Measurements from ENCODE around the gene CARS2.

Gene CARS2

GRCh38 chr13:110630566-110631119 lies 75.3 kb downstream of the CARS2 start:
- Histone ChIP-seq H3K36me3 (ENCODE audit: control insufficient read depth, low read depth, low read length) (peaks cover 17% of the 10 kb centered on the region), H3K9ac (ENCODE audit: low read length) (no peak overlapping the region), H3K4me3 (ENCODE audit: low read length) (no peak overlapping the region), H3K9me3 (ENCODE audit: control insufficient read depth, low read depth, low read length) (no peaks in the 10 kb centered on the region), H3K27me3 (ENCODE audit: control insufficient read depth, insufficient read depth, low read length) (no peaks in the 10 kb centered on the region), H3K4me1 (ENCODE audit: control insufficient read depth, low read depth, low read length) (no peaks in the 10 kb centered on the region), H3K27ac (ENCODE audit: low read length) (no peak overlapping the region)

GRCh38 chr13:110629735-110630134 lies 76.2 kb downstream of the CARS2 start:
- Histone ChIP-seq H3K4me3 (ENCODE audit: low read length) (no peak overlapping the region), H3K9me3 (ENCODE audit: control insufficient read depth, low read depth, low read length) (no peaks in the 10 kb centered on the region), H3K36me3 (ENCODE audit: control insufficient read depth, low read depth, low read length) (peaks cover 12% of the 10 kb centered on the region), H3K27me3 (ENCODE audit: control insufficient read depth, insufficient read depth, low read length) (no peaks in the 10 kb centered on the region), H3K9ac (ENCODE audit: low read length) (no peak overlapping the region), H3K4me1 (ENCODE audit: control insufficient read depth, low read depth, low read length) (no peaks in the 10 kb centered on the region), H3K27ac (ENCODE audit: low read length) (no peak overlapping the region)

DNA sequence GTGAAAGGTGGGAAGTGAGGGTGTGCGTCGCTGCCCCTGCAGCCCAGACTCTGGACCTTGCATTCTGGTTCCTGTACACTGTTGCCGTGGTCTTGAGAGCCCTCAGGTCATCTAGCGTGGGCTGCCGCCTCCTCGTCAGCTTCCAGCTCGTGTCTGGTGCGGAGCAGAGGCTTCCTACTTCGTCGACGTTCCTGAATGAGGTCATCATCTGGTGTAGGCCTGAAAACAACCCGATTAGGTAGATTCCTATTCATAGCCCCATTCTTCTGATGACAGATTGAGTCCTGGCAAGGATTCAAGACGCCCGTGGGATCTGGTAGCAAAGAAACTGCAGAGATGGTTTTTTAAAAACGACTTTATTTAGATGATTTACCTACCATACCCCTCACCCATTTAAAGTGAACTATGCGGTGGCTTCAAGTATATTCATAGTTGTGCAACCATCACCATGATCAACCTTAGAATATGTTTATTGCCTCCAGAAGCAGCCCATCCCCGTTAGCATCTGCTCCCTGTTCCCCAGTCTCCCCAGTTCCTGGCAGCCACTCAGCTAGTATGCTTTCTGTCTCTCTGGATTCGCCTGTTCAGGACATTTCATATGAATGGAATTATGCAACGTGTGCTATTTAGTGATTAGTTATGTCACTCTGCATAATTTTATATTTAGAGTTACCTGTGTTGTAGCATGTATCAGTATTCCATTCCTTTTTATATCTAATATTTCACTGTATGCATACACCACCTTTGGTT lies 76.8 kb downstream of the CARS2 start:
- Histone ChIP-seq H3K4me3 (ENCODE audit: low read length) (no peak overlapping the region), H3K27me3 (ENCODE audit: control insufficient read depth, insufficient read depth, low read length) (no peaks in the 10 kb centered on the region), H3K36me3 (ENCODE audit: control insufficient read depth, low read depth, low read length) (peaks cover 11% of the 10 kb centered on the region), H3K9ac (ENCODE audit: low read length) (no peak overlapping the region), H3K9me3 (ENCODE audit: control insufficient read depth, low read depth, low read length) (no peaks in the 10 kb centered on the region), H3K27ac (ENCODE audit: low read length) (no peak overlapping the region), H3K4me1 (ENCODE audit: control insufficient read depth, low read depth, low read length) (no peaks in the 10 kb centered on the region)

DNA sequence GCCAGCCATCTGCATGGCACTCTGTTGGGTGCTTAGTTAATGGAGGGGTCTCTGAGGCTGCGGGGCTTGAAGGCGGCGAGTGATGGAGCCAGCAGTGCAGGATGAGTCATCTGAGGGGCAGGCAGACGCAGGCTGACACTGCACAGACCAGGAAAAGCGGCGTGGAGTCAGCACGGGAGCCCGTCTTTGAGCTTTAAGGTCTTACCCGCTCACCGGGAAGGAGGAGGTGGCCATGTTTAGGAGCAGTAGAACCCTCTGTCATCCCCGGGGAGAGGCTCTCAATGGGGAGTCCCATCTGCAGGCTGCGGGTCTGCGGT lies 77.5 kb downstream of the CARS2 start:
- no peak overlapping the region for H3K4me3 ChIP-seq (ENCODE audit: low read length)
- no peaks in the 10 kb centered on the region for H3K4me1 ChIP-seq (ENCODE audit: control insufficient read depth, low read depth, low read length)
- H3K36me3 ChIP-seq (ENCODE audit: control insufficient read depth, low read depth, low read length) = peaks cover 11% of the 10 kb centered on the region
- H3K9me3 ChIP-seq (ENCODE audit: control insufficient read depth, low read depth, low read length) = no peaks in the 10 kb centered on the region
- H3K27ac ChIP-seq (ENCODE audit: low read length) = no peak overlapping the region
- no peaks in the 10 kb centered on the region for H3K27me3 ChIP-seq (ENCODE audit: control insufficient read depth, insufficient read depth, low read length)
- no peak overlapping the region for H3K9ac ChIP-seq (ENCODE audit: low read length)

DNA sequence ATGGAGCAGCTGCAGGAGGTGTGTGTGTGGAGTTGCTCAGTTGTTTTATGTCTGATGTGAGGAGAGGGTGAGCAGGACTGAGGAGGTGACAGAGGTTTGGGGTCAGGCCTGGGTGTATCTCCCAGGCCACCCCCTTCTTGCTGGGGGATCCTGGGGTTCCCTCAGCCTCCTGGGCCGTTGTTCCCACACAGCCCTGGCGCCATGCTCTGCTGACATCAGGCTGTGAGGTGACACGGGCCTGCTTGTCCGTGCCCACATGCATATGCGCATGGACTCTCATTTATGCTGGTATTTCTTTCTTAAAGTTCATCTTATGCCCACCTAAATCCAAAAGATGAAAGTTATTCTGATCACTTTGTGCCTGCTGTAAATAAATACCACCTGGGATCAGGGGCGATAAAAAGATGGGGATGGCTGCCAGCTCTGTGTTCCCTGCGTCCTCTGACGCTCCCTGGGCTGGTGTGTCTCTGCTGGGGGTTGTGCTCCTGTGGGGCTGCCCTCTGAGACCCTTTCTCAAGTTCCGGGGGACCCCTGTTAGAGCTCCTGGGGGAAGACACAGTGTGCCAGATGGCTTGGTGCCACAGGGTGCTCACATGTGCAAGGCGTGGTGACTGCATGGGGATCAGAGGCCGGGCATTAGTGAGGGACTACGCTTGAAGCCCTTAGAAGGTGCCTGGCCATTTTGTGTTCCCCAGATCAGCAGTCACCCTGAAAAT lies 78.0 kb downstream of the CARS2 start:
- H3K9ac ChIP-seq (ENCODE audit: low read length) = no peak overlapping the region
- no peaks in the 10 kb centered on the region for H3K27me3 ChIP-seq (ENCODE audit: control insufficient read depth, insufficient read depth, low read length)
- peaks cover 11% of the 10 kb centered on the region for H3K36me3 ChIP-seq (ENCODE audit: control insufficient read depth, low read depth, low read length)
- H3K4me1 ChIP-seq (ENCODE audit: control insufficient read depth, low read depth, low read length) = no peaks in the 10 kb centered on the region
- no peak overlapping the region for H3K4me3 ChIP-seq (ENCODE audit: low read length)
- no peaks in the 10 kb centered on the region for H3K9me3 ChIP-seq (ENCODE audit: control insufficient read depth, low read depth, low read length)
- no peak overlapping the region for H3K27ac ChIP-seq (ENCODE audit: low read length)

- Histone ChIP-seq H3K27me3 (ENCODE audit: control insufficient read depth, insufficient read depth, low read length) (no peaks in the 10 kb centered on the region), H3K4me1 (ENCODE audit: control insufficient read depth, low read depth, low read length) (no peaks in the 10 kb centered on the region), H3K9ac (ENCODE audit: low read length) (no peak overlapping the region), H3K9me3 (ENCODE audit: control insufficient read depth, low read depth, low read length) (no peaks in the 10 kb centered on the region), H3K27ac (ENCODE audit: low read length) (no peak overlapping the region), H3K36me3 (ENCODE audit: control insufficient read depth, low read depth, low read length) (peaks cover 14% of the 10 kb centered on the region), H3K4me3 (ENCODE audit: low read length) (no peak overlapping the region)
Measured at GRCh38 chr13:110627351-110627750, 78.6 kb downstream of the CARS2 start.

DNA sequence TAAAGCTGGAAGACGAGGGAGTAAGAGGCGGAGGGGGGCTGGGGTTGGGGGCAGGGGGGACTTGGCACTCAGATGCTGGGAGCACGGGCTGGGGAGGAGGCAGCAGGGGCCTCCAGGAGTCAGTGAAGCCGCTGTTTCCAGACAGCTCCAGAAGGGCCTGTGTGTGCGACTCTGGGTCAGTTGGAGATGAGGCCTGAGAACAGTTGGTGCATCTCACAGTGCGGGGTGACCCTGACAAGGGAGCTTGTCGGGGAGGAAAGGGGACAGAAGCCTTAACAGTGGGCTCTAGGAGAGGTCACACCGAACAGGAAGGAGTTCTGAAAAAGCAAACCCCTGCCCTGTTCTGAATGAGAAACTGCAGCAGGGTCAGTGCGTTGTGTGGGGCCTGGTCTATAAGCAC lies 79.4 kb downstream of the CARS2 start:
- no peaks in the 10 kb centered on the region for H3K4me1 ChIP-seq (ENCODE audit: control insufficient read depth, low read depth, low read length)
- no peak overlapping the region for H3K4me3 ChIP-seq (ENCODE audit: low read length)
- H3K9me3 ChIP-seq (ENCODE audit: control insufficient read depth, low read depth, low read length) = no peaks in the 10 kb centered on the region
- no peak overlapping the region for H3K9ac ChIP-seq (ENCODE audit: low read length)
- H3K36me3 ChIP-seq (ENCODE audit: control insufficient read depth, low read depth, low read length) = peaks cover 17% of the 10 kb centered on the region
- H3K27me3 ChIP-seq (ENCODE audit: control insufficient read depth, insufficient read depth, low read length) = no peaks in the 10 kb centered on the region
- no peak overlapping the region for H3K27ac ChIP-seq (ENCODE audit: low read length)

DNA sequence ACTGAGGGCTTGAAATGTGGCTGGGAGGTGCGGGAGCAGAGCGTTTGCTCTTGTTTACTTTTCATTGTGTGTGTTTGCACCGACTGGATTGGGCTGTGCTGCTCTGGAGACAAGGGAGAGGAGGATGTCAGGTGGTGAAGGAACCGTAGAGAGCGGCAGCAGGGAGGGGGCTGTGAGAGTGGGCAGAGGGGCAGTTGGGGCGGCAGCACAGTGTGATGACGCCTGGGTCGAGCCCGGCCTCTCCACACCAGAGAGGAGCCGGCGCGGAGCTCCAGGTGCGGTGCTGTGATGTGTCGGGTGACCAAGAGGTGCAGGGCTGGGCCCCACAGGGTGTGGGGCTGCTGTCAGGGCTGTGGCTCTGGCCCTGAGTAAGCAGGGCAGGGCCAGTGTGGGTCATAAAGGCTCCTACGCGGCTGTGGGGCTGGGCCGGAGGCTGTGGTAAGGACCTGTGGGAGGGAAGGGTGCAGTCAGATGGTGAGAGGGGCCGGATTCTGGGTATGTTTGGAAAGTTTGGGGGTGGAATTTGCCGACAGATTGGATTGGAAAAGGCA lies 80.1 kb downstream of the CARS2 start:
- Histone ChIP-seq H3K9ac (ENCODE audit: low read length) (no peak overlapping the region), H3K4me3 (ENCODE audit: low read length) (no peak overlapping the region), H3K9me3 (ENCODE audit: control insufficient read depth, low read depth, low read length) (no peaks in the 10 kb centered on the region), H3K27me3 (ENCODE audit: control insufficient read depth, insufficient read depth, low read length) (no peaks in the 10 kb centered on the region), H3K27ac (ENCODE audit: low read length) (no peak overlapping the region), H3K4me1 (ENCODE audit: control insufficient read depth, low read depth, low read length) (no peaks in the 10 kb centered on the region), H3K36me3 (ENCODE audit: control insufficient read depth, low read depth, low read length) (peaks cover 12% of the 10 kb centered on the region)

DNA sequence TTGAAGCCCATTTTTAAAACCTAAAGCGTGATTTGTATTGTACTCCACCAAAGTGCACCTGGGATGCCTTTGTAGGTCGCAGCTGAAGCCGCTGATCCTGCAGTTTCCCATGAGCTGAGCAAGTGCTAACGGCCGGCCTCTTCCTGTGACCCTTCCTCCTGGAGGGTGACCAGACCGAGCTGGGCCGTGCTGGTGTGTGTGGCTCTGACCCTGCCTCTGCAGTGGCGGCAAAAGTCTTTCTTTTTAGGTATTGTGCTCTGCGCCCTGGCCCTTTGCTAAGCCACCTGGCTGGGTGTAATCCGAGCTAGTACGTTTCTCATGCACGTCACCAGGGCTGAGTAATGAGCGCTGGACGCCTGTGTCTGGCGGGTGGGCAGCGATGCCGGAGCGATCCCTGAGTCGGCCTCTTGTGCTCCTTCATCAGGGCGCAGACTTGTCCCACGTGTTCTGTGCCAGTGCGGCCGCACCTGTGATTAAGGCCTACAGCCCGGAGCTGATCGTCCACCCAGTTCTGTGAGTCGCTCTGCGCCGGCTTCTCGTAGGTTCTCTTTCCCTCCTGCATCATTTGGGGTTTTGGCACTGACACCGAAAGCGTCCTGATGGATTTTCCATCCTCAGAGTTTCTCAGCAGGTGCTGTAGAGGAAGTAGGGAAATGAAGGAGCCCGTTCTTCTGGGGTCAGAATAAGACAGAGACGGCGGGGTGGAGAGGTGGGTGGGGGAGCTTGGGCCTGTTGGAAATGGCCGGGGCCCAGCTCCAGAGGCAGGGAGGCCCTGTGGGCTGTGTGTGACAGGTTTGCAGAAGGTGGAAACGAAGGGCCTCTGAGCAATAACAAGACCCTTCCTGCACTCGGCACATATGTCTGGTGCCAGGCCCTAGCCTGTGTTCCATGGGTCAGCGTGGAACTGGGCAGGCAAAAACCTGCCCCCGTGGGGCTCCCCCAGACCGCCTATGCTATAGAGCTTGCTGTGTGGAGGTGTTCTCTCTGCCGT lies 80.9 kb downstream of the CARS2 start:
- no peaks in the 10 kb centered on the region for H3K4me1 ChIP-seq (ENCODE audit: control insufficient read depth, low read depth, low read length)
- H3K9me3 ChIP-seq (ENCODE audit: control insufficient read depth, low read depth, low read length) = no peaks in the 10 kb centered on the region
- no peak overlapping the region for H3K4me3 ChIP-seq (ENCODE audit: low read length)
- no peak overlapping the region for H3K9ac ChIP-seq (ENCODE audit: low read length)
- H3K27me3 ChIP-seq (ENCODE audit: control insufficient read depth, insufficient read depth, low read length) = no peaks in the 10 kb centered on the region
- H3K36me3 ChIP-seq (ENCODE audit: control insufficient read depth, low read depth, low read length) = peaks cover 11% of the 10 kb centered on the region
- H3K27ac ChIP-seq (ENCODE audit: low read length) = no peak overlapping the region

DNA sequence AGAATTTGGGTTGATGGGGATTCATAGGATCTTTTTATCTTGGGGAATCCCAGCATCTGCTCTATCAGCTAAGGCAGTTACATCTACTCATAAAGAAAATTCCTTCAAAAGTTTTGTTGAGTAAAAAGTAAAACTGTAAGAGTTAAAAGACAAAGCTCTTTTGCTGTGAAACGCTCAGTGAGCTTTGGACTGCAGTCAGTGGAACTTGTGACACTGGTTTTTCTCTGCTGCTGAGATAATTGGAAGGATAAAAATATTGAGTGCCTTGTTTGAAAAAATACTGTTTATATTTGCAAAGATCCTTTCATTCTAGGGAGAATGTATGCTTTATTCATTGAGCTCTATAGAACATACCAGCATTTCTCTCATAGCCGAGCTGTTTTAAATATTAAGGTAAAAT lies 85.3 kb downstream of the CARS2 start:
- H3K9me3 ChIP-seq (ENCODE audit: control insufficient read depth, low read depth, low read length) = no peaks in the 10 kb centered on the region
- peaks cover 15% of the 10 kb centered on the region for H3K4me1 ChIP-seq (ENCODE audit: control insufficient read depth, low read depth, low read length)
- no peak overlapping the region for H3K9ac ChIP-seq (ENCODE audit: low read length)

DNA sequence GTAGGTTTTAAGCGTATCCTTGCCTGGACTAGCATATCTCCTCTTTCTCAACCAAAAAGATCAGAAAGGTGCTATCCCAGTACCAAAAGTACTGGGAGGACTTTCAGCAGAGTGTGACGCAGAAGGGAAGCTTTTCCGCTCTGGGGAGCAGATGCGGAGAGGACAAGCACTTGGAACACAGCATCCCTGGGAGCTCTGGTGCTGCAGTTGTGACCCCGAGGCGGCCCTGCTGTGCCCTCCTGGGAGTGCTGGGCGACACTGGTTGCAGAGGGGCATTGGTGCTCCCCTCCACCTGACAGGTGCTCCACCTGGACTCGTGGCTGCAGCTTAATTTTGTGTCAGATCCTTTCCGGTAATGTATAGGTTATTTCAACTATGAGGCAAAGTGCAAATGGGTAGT lies 87.1 kb downstream of the CARS2 start:
- Histone ChIP-seq H3K27ac (ENCODE audit: low read length) (no peak overlapping the region), H3K9ac (ENCODE audit: low read length) (no peak overlapping the region), H3K4me3 (ENCODE audit: low read length) (no peak overlapping the region), H3K27me3 (ENCODE audit: control insufficient read depth, insufficient read depth, low read length) (peaks cover 3% of the 10 kb centered on the region), H3K36me3 (ENCODE audit: control insufficient read depth, low read depth, low read length) (peaks cover 6% of the 10 kb centered on the region), H3K9me3 (ENCODE audit: control insufficient read depth, low read depth, low read length) (no peaks in the 10 kb centered on the region), H3K4me1 (ENCODE audit: control insufficient read depth, low read depth, low read length) (peaks cover 15% of the 10 kb centered on the region)

More for the DNA sequence above, 85.3 kb downstream of the CARS2 start:
- Histone ChIP-seq H3K36me3 (ENCODE audit: control insufficient read depth, low read depth, low read length) (peaks cover 11% of the 10 kb centered on the region), H3K27ac (ENCODE audit: low read length) (no peak overlapping the region), H3K4me3 (ENCODE audit: low read length) (no peak overlapping the region), H3K27me3 (ENCODE audit: control insufficient read depth, insufficient read depth, low read length) (no peaks in the 10 kb centered on the region)
